A549 (cell line): ENCODE measurements around the gene SPATS2. TPM values are rescaled to one million over a fixed set of nuclear protein-coding genes. Genes with fewer than 3 reads are reported as not detected.
A peak's percentile ranks its signal among the peaks of the same experiment; 100 is the strongest.

Experiments used
- ATAC-seq, 2 experiments: fragments of 200-7000 bp in 1 of 2; fragments of >200 bp in 1 of 2; cut with Nextera tagmentation in 1 of 2; cut with Tn5 transposase in 1 of 2; 3 replicates each; pipeline versions ENCODE4 v1.8.0 to v1.9.1; 2018 to 2020; ENCODE audit warnings: mild to moderate bottlenecking in 1 of 2, moderate library complexity in 1 of 2
- CTCF ChIA-PET: fragments of 300-600 bp; sonication (Branson Sonifier 250); formaldehyde crosslinking; extraction: SDS; loops from one replicate; lab custom pipeline; 2021; ENCODE audit warnings: antibody characterized with exemption, inconsistent platforms; lab: Yijun Ruan, JAX
- POLR2A ChIA-PET: fragments of 350-600 bp; formaldehyde crosslinking; extraction: SDS; loops from one replicate; lab custom pipeline; 2021; ENCODE audit warnings: antibody characterized with exemption, inconsistent platforms; lab: Yijun Ruan, JAX
- DNase-seq, 2 experiments: peaks; one replicate each; pipeline versions ENCODE4 v3.0.0 to v3.0.0-alpha.2; 2011 to 2016; ENCODE audit warnings: low read depth in 1 of 2, low spot score in 1 of 2
- FAIRE-seq: peaks from 2 replicates; lab custom pipeline; 2011; peaks lifted over from hg19 to GRCh38; lab: Jason Lieb, UNC
- H3K27ac ChIP-seq, 2 experiments: fragments of >200 bp; sonication (Bioruptor Twin); formaldehyde crosslinking; 3 replicates each; pipeline ENCODE4 v1.5.1; 2016 to 2017
- H3K4me1 ChIP-seq: fragments of >200 bp; sonication (Bioruptor Twin); formaldehyde crosslinking; 3 replicates; pipeline ENCODE4 v1.6.1; 2016
- H3K4me2 ChIP-seq: fragments of >200 bp; sonication (Bioruptor Twin); formaldehyde crosslinking; 3 replicates; pipeline ENCODE4 v1.6.1; 2016
- H3K4me3 ChIP-seq: fragments of >200 bp; sonication (Bioruptor Twin); formaldehyde crosslinking; 3 replicates; pipeline ENCODE4 v1.5.1; 2016
- H3K9me3 ChIP-seq: fragments of >200 bp; sonication (Bioruptor Twin); formaldehyde crosslinking; 3 replicates; pipeline ENCODE4 v1.6.1; 2016
- EP300 ChIP-seq, 2 experiments: fragments of >200 bp; sonication (Bioruptor Twin); formaldehyde crosslinking; IDR thresholded peaks; 2 replicates in 1 of 2; 3 replicates in 1 of 2; pipeline ENCODE4 v1.6.1; 2016 to 2017
- FOSB ChIP-seq: fragments of 250-450 bp; sonication (Bioruptor Pico); IDR thresholded peaks from 2 replicates; pipeline ENCODE4 v1.5.0; 2020; ENCODE audit warnings: mild to moderate bottlenecking, moderate library complexity
- HOXB5 ChIP-seq: fragments of 250-450 bp; sonication (Bioruptor Pico); IDR thresholded peaks from 2 replicates; pipeline ENCODE4 v1.5.0; 2020; ENCODE audit warnings: mild to moderate bottlenecking, moderate library complexity
- POLR2AphosphoS2 ChIP-seq: conservative IDR thresholded peaks from 2 replicates; pipeline ENCODE4 v1.6.1; 2012; ENCODE audit warnings: low read length, improper control_type of control experiment, inconsistent platforms
- RAD21 ChIP-seq, 2 experiments: fragments of >200 bp in 1 of 2; sonication (Bioruptor Twin) in 1 of 2; formaldehyde crosslinking in 1 of 2; IDR thresholded peaks in 1 of 2; conservative IDR thresholded peaks in 1 of 2; 2 replicates in 1 of 2; 3 replicates in 1 of 2; pipeline ENCODE4 v1.6.1; 2012 to 2018; ENCODE audit warnings: inconsistent platforms in 1 of 2
- SMC3 ChIP-seq: fragments of >200 bp; sonication (Bioruptor Twin); formaldehyde crosslinking; IDR thresholded peaks from 3 replicates; pipeline ENCODE4 v1.6.1; 2018; ENCODE audit warnings: inconsistent platforms
- ZC3H11A ChIP-seq: fragments of 450-650 bp; IDR thresholded peaks from 2 replicates; pipeline ENCODE4 v1.6.1; 2014; ENCODE audit warnings: antibody characterized with exemption, mild to moderate bottlenecking
- ZFP36 ChIP-seq: fragments of 450-650 bp; IDR thresholded peaks from 2 replicates; pipeline ENCODE4 v1.6.1; 2014; ENCODE audit warnings: borderline replicate concordance; ENCODE audit not compliant: partially characterized antibody
- WGBS: methylation state at CpG from one replicate; pipeline ENCODE4 v1.1.6; 2017; ENCODE audit errors: missing lambda C conversion rate; 5-methylcytosine and 5-hydroxymethylcytosine counted together
- polyA plus RNA-seq, 4 experiments: library from polyadenylated mRNA; depleted of rRNA in 3 of 4; stranded (reverse); fragments of >200 nt; fragmentation: RNase III in 1 of 4; extraction: RNeasy Plus Mini Kit Qiagen cat#74134 plus additional on column Dnase treatment in 1 of 4; gene quantifications; 2 replicates in 3 of 4; 3 replicates in 1 of 4; pipeline ENCODE4 v1.2.3, GENCODE V29; 2011 to 2017
- TF ChIP-seq, protein P1 (sequence below): fragments of 250-450 bp; sonication (Bioruptor Pico); IDR thresholded peaks from 2 replicates; pipeline ENCODE4 v1.5.0; 2021; ENCODE audit warnings: mild to moderate bottlenecking, moderate library complexity, borderline replicate concordance
- TF ChIP-seq, protein P2 (sequence below): fragments of >200 bp; sonication (Bioruptor Twin); formaldehyde crosslinking; IDR thresholded peaks from 3 replicates; pipeline ENCODE4 v1.5.1; 2016
- TF ChIP-seq, protein P3 (sequence below): IDR thresholded peaks from 2 replicates; pipeline ENCODE4 v1.6.1; 2012

The SPATS2 gene
- polyA plus RNA-seq, 2 of the 4 experiments (the other 2 are of a cell fraction): 37.7 to 154 TPM

DNA sequence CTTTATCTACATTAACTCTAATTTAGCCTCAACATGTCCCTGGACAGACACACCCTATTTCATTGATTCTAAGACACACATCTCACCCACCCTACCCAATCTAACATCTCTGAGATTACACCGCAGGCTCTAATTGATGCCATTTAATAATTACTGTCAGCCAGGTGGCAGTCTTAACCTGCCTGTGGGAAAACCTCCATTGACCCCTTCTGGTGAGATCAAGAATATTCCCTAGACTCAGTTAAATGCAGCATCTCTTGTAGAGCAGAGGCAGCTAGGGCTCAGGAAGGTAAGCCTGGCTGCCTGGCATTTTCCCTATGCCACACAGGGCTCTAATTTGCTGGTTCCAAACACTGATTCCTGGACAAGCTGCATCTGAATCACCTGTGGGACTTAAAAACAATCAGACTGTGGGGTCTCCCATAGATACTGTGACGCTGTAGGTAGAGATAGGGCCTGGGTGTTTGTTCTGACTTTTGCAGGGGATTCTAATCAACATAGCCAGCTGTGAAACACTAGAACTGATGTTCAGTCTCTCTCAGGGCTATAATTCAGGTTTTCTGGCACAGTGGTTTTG lies 186.3 kb downstream of the SPATS2 start:
- ChIA-PET POLR2A (interaction anchor here (1.1 kb wide), 2 partner anchors 14 to 206 kb away, joined by 3 to 6 read pairs; no protein-coding TSS in a partner anchor), CTCF (interaction anchor here (0.5 to 11.4 kb wide), 32 partner anchors 9 to 288 kb away, joined by 3 to 91 read pairs (median 4); partner anchors contain the start of genes KCNH3, MCRS1 and TUBA1C)
- no peak for FAIRE-seq

DNA sequence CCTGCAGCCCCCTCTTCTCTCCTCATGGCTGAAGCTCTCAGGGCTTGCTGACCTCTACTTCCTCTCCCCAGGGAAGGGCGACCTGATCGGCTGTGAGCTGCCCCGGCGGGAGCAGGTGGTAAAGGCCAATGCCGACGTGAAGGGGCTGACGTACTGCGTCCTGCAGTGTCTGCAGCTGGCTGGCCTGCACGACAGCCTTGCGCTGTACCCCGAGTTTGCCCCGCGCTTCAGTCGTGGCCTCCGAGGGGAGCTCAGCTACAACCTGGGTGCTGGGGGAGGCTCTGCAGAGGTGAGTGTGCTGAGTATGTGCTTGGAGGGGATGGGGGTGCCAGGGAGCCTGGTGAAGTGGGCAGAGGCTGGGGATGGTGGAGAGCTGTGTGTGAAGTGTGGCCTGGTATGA lies 187.0 kb downstream of the SPATS2 start:
- ATAC-seq (peak in 1 of 2 experiments; percentile 1; a peak in 3 of 6 replicates), DNase-seq (no peak), FAIRE-seq (no peak)
- ChIA-PET POLR2A (interaction anchor here (1.1 kb wide), 2 partner anchors 13 to 207 kb away, joined by 3 to 6 read pairs; no protein-coding TSS in a partner anchor), CTCF (interaction anchor here (0.5 to 11.4 kb wide), 25 partner anchors 8 to 265 kb away, joined by 3 to 91 read pairs (median 8); partner anchors contain the start of genes KCNH3 and MCRS1)
- Histone ChIP-seq H3K9me3 (no peaks in the 10 kb centered on the region), H3K27ac (no peak overlapping the region), H3K4me1 (no peaks in the 10 kb centered on the region), H3K4me3 (no peak overlapping the region), H3K4me2 (no peak overlapping the region)
- WGBS: 98% methylated on average over 15 of the region's 15 CpGs
- TF ChIP-seq POLR2AphosphoS2: 0 out of 2 replicates have a peak, but pooled peaks have one; percentile 62
- TF ChIP-seq ZC3H11A: no peak

More for the DNA sequence above, 186.3 kb downstream of the SPATS2 start:
- 73% methylated on average over 2 of the region's 2 CpGs for WGBS
- peak; percentile 68 to 71 for DNase-seq
- Histone ChIP-seq H3K9me3 (no peaks in the 10 kb centered on the region), H3K4me3 (no peak overlapping the region), H3K4me1 (no peaks in the 10 kb centered on the region), H3K4me2 (no peak overlapping the region), H3K27ac (no peak overlapping the region)
- TF ChIP-seq FOSB (no peak), SMC3 (peak; percentile 66; the same call in 2 of the 3 replicates), RAD21 (conservative IDR thresholded peaks at IDR 0.05 in 1 of 2, IDR thresholded peaks at IDR 0.05 in 1 of 2) (peak; percentile 72 to 87), HOXB5 (CRISPR knock-in tag) (no peak)
- TF ChIP-seq, protein P1, sequence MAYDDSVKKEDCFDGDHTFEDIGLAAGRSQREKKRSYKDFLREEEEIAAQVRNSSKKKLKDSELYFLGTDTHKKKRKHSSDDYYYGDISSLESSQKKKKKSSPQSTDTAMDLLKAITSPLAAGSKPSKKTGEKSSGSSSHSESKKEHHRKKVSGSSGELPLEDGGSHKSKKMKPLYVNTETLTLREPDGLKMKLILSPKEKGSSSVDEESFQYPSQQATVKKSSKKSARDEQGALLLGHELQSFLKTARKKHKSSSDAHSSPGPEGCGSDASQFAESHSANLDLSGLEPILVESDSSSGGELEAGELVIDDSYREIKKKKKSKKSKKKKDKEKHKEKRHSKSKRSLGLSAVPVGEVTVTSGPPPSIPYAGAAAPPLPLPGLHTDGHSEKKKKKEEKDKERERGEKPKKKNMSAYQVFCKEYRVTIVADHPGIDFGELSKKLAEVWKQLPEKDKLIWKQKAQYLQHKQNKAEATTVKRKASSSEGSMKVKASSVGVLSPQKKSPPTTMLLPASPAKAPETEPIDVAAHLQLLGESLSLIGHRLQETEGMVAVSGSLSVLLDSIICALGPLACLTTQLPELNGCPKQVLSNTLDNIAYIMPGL (CRISPR knock-in tag): no peak
- TF ChIP-seq, protein P2, sequence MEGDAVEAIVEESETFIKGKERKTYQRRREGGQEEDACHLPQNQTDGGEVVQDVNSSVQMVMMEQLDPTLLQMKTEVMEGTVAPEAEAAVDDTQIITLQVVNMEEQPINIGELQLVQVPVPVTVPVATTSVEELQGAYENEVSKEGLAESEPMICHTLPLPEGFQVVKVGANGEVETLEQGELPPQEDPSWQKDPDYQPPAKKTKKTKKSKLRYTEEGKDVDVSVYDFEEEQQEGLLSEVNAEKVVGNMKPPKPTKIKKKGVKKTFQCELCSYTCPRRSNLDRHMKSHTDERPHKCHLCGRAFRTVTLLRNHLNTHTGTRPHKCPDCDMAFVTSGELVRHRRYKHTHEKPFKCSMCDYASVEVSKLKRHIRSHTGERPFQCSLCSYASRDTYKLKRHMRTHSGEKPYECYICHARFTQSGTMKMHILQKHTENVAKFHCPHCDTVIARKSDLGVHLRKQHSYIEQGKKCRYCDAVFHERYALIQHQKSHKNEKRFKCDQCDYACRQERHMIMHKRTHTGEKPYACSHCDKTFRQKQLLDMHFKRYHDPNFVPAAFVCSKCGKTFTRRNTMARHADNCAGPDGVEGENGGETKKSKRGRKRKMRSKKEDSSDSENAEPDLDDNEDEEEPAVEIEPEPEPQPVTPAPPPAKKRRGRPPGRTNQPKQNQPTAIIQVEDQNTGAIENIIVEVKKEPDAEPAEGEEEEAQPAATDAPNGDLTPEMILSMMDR: peak; percentile 72
- ATAC-seq: peak; percentile 58 to 75

DNA sequence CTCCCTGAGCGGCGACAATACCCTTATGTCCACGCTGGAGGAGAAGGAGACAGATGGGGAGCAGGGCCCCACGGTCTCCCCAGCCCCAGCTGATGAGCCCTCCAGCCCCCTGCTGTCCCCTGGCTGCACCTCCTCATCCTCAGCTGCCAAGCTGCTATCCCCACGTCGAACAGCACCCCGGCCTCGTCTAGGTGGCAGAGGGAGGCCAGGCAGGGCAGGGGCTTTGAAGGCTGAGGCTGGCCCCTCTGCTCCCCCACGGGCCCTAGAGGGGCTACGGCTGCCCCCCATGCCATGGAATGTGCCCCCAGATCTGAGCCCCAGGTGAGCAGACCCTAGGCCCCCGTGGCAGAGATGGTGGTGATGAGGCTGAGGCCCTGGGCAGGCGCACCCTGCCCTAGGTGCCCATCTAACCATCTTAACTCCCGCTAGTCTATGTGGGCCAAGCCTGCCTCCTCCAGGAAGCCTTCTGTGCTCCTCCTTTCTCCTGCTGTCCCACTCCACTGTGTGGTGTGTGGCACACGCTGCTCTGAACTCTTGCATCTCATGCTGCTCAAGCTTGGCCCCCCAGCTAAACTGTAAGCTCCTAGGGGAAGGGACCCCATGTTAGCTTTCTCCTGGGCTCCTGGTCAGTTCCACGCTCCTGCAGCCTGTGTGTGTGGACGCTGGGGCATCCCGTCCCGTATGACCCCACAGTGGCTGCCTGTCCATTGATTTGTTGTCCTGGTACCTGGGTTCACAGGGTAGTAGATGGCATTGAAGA lies 188.5 kb downstream of the SPATS2 start:
- ChIA-PET POLR2A (interaction anchor here (1.1 kb wide), 1 partner anchor 11 kb away, joined by 4 read pairs; no protein-coding TSS in a partner anchor), CTCF (interaction anchor here (0.6 to 11.4 kb wide), 10 partner anchors 11 to 224 kb away, joined by 3 to 91 read pairs (median 19); no protein-coding TSS in a partner anchor)
- no peak for DNase-seq
- 94% methylated on average over 11 of the region's 18 CpGs for whole genome bisulfite sequencing
- H3K27ac ChIP-seq: no peak overlapping the region
- H3K4me3 ChIP-seq: no peak overlapping the region
- TF ChIP-seq, protein P3, sequence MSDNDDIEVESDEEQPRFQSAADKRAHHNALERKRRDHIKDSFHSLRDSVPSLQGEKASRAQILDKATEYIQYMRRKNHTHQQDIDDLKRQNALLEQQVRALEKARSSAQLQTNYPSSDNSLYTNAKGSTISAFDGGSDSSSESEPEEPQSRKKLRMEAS: no peak
- TF ChIP-seq EP300 (IDR thresholded peaks at IDR 0.05) (no peak), ZFP36 (peak; percentile 67)
- no peaks in the 10 kb centered on the region for H3K9me3 ChIP-seq
- 0 out of 6 replicates have a peak, but pooled peaks of 1 of the 2 experiments have one; percentile 4 for ATAC-seq
- no peaks in the 10 kb centered on the region for H3K4me1 ChIP-seq
- H3K4me2 ChIP-seq: no peak overlapping the region
- FAIRE-seq: no peak
